GM19351 (cell line): ENCODE results near the gene MACROD2.
"Not testable (repeated sequence)": the region's sequence is repeated elsewhere in the genome, so short reads cannot be mapped to it uniquely, and the experiment has no call there.

ENCODE experiments used
- ATAC-seq: cut with Tn5 transposase; IDR thresholded peaks from one replicate; pipeline ENCODE4 v1.9.1; 2021; ENCODE audit warnings: mild to moderate bottlenecking, moderate library complexity; ENCODE audit not compliant: unreplicated experiment

MACROD2 gene

GRCh38 chr20:14451458-14451857 lies 456.1 kb downstream of the MACROD2 start:
- no peak for ATAC-seq

DNA sequence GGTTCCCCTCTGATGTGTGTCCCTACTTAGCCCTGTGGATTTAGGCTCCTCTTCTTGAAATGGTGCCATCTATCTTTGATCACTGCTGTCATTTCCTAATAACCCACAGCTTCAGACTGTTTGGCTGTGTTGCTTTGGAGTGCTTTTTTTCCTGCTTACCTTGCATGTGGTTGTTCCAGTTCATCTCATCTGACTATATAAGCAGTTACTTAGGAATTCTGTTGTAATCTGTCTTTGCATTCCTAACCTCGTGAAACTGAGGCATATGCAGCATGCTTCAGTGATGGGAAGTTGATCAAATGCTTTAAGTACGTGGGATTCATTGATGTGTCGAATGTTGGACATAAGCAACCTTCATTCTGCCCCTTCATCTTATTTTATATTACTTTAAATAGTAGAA lies 457.9 kb downstream of the MACROD2 start:
- no peak for ATAC-seq

GRCh38 chr20:14454296-14454695 lies 459.0 kb downstream of the MACROD2 start:
- no peak for ATAC-seq

GRCh38 chr20:14467104-14467827 lies 471.9 kb downstream of the MACROD2 start:
- not testable (repeated sequence) for ATAC-seq

DNA sequence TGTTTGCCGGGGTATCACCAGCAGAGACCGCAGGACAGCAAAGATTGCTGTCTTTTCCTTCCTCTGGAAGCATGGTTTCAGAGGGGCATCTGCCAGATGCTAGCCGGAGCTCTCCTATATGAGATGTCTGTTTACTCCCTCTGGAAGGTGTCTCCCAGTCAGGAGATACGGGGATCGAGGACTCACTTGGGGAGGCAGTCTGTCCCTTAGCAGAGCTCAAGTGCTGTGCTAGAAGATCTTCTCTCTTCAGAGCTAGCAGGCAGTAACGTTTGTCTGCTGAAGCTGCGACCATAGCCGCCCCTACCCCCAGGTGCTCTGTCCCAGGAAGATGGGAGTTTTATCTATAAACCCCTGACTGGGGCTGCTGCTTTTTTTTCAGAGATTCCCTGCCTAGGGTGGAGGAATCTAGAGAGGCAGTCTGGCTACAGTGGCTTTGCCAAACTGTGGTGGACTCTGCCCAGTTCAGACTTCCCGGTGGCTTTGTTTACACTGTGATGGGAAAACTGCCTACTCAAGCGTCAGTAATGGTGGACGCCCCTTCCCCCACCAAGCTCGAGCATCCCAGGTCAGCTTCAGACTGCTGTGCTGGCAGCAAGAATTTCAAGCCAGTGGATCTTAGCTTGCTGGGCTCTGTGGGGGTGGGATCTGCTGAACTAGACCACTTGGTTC lies 475.0 kb downstream of the MACROD2 start:
- no peak for ATAC-seq

DNA sequence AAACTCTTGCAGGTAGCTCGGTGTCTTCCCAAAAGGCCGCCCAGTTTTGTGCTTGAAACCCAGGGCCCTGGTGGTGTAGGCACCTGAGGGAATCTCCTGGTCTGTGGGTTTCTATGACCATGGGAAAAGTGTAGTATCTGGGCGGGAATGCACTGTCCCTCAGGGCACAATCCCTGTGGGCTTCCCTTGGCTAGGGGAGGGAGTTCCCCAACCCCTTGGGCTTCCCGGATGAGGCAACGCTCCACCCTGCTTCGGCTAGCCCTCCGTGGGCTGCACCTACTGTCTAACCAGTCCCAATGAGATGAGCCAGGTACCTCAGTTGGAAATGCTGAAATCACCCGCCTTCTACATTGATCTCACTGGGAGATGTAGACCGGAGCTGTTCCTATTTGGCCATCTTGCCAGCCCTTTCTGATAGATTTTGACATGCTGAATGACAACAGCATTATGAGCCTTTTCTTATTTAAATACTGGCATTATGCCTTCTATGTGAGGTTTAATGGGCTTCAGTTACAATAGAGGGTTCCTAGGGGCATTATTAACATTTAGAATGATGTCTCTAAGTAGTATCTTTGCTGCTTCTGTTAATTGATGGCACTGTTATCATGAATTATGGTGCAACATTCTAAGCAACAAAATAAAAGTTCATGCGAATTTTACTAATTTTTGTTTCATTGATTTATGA lies 475.8 kb downstream of the MACROD2 start:
- no peak for ATAC-seq

DNA sequence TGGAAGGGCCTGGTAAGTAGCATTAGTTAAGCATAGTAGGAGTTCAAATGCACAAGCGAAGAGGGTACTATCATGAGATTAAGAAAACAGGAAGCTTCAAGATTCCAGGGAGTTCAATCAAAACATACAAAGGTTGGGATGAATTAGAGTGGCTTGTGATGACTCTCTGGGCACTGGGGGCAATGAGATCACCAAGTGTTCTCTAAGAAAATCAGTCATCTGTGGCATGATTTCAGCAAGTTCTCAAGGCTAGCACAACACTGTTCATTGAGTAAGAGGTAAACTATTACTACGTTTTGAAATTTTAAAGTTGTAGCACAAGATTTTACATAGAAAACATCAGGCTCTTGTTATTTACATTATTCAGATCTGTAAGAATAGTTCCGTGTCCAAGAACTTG lies 481.8 kb downstream of the MACROD2 start:
- ATAC-seq = no peak

DNA sequence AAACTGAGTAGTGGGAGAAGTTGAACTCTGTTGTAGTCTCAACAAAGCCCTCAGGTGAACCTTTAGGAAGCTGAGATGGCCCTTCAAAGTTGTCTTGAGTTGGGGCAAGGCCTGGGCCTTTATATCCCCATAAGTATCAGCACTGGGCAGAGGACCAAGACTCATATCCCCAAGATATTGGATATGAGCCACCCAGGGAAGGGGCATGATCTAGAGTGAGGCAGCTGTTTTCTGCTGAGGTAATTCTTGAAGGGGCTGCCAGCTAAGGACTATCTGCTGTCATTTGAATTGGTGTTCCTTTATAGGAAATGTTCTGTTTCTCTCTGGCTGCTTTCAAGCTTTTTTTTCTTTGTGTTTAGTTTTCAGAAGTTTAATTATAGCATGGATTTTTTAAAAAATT lies 482.8 kb downstream of the MACROD2 start:
- no peak for ATAC-seq

- ATAC-seq = no peak
These were observed 486.5 kb downstream of the MACROD2 start for GRCh38 chr20:14481863-14482262.

- ATAC-seq = no peak
These were observed 492.9 kb downstream of the MACROD2 start for GRCh38 chr20:14488212-14488611.

GRCh38 chr20:14488756-14489479 lies 493.6 kb downstream of the MACROD2 start:
- ATAC-seq = no peak

DNA sequence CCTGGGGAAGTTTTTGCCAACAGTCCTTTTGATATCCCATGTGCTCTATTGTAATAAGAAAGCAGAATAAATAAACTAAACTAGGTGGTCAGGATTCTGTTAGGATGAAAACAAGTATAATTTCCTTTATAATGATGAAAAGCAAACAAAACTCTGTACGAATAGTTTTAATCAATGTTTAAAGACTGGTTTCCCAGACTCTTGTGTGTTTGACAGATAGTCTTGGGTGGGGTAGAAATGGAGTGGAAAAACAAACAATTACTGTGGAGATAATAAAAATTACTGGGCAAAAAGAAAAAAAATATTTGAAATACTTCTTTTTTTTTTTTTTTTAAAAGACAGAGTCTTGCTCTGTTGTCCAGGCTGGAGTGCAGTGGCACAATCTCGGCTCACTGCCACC lies 494.2 kb downstream of the MACROD2 start:
- ATAC-seq = no peak

DNA sequence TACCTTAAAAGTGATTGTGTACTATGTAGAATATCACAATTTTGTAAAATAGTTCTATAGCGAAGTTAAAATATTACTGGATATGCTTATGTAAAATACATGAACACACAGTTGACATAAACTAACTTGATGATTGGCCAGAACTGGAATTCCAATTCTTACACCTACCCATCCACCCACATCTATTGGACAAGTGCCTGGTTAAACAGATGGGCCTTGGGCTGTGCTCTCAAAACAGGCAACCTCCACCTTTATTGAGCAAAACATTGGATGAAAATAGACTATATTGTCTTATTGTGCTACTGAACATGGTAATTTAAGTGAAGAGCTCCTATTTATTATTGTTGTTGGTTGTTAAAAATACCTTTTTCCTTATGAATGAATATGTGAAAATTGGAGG lies 496.1 kb downstream of the MACROD2 start:
- ATAC-seq = no peak

- ATAC-seq = no peak
These were observed 498.1 kb downstream of the MACROD2 start for GRCh38 chr20:14493408-14493807.

DNA sequence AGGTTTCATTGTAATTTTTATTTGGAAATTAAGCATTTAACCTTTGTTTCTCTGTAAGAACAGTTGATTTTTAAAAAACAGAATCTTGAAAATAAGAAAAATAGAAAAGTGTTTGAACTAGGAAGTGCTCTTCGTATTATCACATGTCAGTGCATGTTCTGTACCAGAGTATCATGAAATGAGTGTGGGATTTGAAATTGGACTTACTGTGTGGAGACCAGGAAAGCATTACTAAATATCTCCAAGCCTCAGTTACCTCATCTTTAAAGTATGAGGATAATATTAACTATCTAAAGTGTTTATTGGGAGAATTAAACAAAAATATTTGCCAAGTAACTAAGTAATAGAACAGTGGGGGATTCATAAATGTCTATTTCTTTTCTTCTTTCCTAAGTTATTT lies 499.0 kb downstream of the MACROD2 start:
- no peak for ATAC-seq

DNA sequence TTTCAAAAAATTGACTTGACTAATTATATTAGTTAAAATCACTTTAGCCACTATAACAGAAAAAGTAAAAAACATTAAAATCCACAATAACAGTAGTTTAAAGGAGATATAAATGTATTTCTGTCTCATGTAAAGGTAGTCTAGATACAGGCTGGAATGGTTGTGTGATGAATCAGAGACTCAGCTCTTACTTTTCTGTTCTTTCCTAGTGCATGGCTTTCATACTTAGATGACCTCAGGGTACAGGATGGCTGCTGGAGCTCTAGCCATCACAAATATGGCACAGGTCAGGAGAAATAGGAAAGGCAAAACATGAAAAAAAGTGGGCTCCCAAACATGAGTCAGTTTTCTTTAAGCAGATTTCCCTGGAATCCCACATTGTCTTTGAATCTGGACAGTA lies 499.8 kb downstream of the MACROD2 start:
- no peak for ATAC-seq

GRCh38 chr20:14497004-14497403 lies 501.7 kb downstream of the MACROD2 start:
- ATAC-seq = no peak

- ATAC-seq = no peak
These were observed 503.5 kb downstream of the MACROD2 start for GRCh38 chr20:14498772-14499171.

DNA sequence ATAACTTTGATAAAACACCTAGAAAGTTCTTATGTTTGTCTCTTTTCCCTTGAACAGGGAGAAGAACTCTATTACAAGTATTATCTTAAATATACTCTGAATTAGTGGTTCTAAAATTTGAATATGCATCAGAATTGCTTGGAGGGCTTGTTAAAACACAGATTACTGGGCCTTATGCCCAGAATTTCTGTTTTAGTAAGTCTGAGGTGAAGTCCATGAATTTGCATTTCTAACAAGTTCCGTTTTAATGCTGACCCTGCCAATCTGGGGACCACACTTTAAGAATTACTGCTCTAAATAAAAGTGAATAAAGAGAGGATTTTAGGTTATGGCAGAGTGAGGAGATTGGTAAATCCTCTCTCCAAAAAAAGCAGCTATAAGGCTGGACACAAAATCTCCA lies 510.2 kb downstream of the MACROD2 start:
- no peak for ATAC-seq

GRCh38 chr20:14507711-14508110 lies 512.4 kb downstream of the MACROD2 start:
- ATAC-seq = no peak

DNA sequence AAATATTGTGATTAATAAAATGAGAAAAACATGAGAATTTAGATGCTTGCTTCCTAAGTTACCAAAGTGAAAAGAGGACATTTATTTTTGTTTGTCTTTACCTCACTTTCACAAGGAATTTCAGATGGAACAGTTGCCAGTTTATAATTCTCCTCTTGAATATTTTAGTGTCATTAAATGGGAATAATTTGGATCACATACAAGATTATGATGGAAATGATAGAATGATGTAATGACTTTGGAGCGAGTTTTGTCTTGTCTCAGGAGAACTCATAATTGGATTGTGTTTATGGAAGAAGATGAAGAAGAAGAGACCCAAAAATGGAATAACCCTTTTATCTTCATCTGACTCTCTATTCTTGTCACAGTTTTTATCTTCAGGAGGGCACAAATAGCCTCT lies 515.0 kb downstream of the MACROD2 start:
- no peak for ATAC-seq
